ENCODE data around the gene FAM174B.

Gene FAM174B

GRCh38 chr15:92664178-92664900 is 8.8 kb upstream of the FAM174B start:
- no peak for DNase-seq (ENCODE audit: low spot score)

GRCh38 chr15:92663250-92663951 is 7.8 kb upstream of the FAM174B start:
- no peak for DNase-seq (ENCODE audit: low spot score)

- no peak for DNase-seq (ENCODE audit: low spot score)
Measured at GRCh38 chr15:92662762-92663161, 7.2 kb upstream of the FAM174B start.

- no peak for DNase-seq (ENCODE audit: low spot score)
Measured at GRCh38 chr15:92661956-92662355, 6.4 kb upstream of the FAM174B start.

DNA sequence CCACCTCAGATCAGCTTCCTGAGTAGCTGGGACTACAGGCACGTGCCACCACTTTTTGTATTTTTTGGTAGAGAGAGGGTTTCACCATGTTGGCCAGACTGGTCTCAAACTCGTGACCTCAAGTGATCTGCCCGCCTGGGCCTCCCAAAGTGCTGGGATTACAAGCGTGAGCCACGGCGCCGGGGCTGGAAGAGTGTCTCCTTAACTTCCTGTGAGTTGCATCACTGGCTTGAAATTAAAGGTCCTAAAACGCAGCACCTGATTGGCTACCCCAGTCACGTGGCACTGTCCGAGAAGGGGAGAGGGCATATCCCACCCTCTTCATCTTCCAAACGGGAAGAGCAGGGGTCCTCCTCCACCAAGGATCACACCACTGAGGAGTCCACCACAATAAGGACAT is 5.5 kb upstream of the FAM174B start:
- no peak for DNase-seq (ENCODE audit: low spot score)

GRCh38 chr15:92657486-92657885 is 1.9 kb upstream of the FAM174B start:
- DNase-seq (ENCODE audit: low spot score): no peak

DNA sequence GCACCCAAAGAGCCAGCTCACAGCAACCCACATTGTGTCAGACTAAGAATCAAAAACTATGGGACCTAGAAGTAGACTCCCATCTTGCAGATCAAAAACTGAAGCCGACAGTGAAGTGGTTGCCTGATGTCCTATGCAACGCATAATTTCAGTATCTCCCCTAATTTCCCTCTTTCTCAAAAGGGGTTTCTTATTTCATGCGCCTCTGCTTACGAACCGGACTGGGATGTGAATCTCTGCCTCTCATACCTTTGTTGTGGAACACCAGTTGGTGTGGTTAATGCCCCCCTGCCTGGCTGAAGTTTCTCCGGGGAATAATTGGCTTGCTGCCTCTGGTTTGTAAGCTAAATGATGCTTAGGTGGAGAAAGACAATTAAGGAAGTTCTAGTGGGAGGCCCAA is 514 bp upstream of the FAM174B start:
- DNase-seq (ENCODE audit: low spot score): no peak

- DNase-seq (ENCODE audit: low spot score): no peak
Measured at GRCh38 chr15:92654662-92655061, 913 bp downstream of the FAM174B start.

GRCh38 chr15:92653836-92654539 is 1.6 kb downstream of the FAM174B start:
- peak; percentile 28 for DNase-seq (ENCODE audit: low spot score)

DNA sequence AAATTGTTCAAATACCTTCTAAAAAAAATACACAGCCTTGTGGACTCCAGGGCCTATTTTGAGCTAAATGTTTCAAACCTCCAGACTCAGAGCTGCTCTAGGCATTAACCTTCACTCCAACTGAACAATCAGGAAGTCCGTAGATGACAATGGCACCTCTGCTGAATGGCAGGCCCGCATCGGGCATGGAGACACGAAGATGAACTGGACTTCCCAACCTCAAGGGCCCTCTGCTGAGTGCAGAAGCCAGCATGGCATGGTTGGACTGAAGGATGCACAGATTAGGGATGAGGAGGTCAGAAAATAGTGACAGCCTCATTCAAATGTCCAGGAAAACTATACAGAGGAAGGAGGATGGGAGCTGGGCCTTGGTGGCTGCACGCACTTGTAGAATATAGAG is 2.2 kb downstream of the FAM174B start:
- no peak for DNase-seq (ENCODE audit: low spot score)

GRCh38 chr15:92652576-92652966 is 3.0 kb downstream of the FAM174B start:
- DNase-seq (ENCODE audit: low spot score): no peak

DNA sequence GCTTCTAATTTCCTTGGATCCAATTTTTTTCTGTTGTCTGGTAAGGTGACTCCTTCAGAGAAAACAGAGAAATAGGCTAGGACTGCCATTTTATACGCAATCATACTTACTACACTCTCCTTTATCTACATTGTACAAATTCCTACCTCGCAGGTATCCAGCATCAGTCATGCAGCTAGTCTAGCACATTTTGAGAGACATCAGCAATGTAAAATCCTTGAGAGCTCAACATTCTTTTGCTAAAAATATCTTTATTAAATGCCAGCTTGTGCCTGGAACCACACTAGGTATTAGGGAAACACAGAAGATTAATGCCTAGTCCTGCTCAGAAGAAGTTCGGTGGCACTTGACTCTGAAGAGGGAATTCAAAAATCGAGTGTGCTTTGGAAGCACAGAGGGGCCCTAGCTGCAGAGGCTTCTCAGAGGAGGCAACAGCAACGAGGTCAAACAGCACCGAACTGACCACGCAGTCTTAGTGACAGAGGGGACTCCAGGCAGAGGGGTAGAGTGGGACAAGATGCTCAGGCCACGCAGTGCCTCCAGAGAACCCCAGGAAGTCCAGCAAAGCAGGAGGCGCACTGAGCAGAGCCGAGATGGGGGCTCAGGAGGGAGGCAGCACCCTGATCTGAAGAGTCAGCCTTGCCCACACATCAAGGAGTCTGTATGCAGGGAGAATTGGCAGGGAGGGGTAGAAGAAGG is 3.5 kb downstream of the FAM174B start:
- no peak for DNase-seq (ENCODE audit: low spot score)

- no peak for DNase-seq (ENCODE audit: low spot score)
Measured at GRCh38 chr15:92650966-92651365, 4.6 kb downstream of the FAM174B start.

DNA sequence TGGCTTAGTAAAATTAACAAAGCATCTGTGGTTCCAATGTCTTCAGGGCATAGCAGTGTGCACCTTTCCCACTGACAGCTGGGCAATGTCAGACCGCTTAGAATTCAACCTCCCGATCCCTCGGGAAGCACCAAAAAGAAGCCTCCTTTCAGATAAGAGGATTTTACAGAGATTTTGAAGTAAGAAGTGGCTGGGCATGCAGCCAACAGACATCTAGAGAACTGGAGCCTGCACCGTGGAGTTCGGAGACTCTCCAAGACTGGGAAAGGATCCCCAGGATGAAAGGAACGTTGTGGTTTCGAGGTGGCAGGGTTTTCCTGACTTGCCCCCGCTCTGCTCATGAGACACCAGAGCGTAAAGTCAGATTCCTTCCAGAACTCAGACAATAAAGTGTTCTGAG is 5.3 kb downstream of the FAM174B start:
- DNase-seq (ENCODE audit: low spot score): no peak

- DNase-seq (ENCODE audit: low spot score): no peak
Measured at GRCh38 chr15:92648190-92648875, 7.2 kb downstream of the FAM174B start.

- no peak for DNase-seq (ENCODE audit: low spot score)
Measured at GRCh38 chr15:92647467-92648163, 8.0 kb downstream of the FAM174B start.

DNA sequence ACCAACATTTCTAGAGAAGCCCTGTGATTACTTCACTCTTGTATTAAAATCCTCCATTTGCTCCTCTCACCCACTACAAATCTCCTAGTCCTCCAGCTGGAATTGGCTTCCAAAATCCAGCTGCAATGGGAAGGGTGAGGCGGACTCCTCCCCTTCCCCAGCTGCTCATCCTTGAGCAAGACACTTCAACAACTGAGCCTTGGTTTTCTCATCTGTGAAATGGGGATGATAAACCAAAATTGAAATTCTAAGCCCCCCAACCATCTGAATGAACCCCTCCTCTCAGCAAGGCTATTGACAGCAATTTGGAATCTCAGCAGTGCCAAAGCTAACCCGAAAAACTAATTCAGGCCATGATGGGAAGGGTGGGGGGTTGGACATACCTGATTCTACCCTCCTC is 9.4 kb downstream of the FAM174B start:
- DNase-seq (ENCODE audit: low spot score): no peak

DNA sequence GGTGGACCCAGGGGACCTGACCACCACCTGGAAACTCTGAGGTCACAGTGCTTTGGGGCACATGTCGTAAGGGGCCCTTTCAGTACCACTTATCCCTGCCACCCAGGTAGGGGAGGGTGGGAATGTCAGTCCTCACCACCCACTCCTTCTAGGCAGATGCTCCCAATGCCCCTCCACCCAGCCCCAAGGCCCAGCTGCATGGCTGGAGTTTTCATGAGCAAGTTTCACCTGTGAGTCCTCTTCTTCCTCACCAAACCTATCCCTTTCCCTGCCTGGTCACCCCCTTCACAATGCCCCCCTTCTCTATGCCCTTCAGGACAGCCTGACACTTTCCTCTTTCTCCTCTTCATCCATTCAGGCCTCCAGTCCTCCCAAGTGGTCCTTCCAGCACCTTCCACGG is 9.8 kb downstream of the FAM174B start:
- DNase-seq (ENCODE audit: low spot score): no peak

DNA sequence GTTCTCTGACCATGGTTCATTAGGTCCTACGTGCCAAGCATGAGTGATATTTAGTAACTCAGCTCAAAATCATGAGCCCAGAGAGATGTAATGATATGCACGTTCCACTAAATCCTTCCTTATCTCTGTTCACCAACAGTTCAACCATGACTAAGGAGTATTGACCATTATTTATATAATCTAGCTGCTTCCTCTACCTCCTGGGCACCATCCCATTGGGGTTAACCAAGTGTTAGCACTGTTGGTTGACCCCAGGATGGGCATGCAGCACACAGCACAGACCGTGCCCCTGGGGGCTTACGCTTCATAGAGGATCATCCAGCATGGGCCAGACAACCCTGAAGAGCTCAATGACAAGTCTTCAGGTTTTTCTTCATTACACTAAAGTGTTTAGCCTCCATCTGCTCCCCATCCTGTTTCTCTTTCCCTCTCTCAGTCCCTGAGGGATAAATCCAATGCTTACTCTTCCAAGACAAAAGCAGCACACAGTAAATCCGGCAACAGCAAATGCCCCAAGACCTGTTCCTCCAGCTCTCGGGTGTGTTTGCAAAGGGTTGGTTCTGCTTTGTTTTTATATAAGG is 10.4 kb downstream of the FAM174B start:
- no peak for DNase-seq (ENCODE audit: low spot score)

- DNase-seq (ENCODE audit: low spot score): no peak
Measured at GRCh38 chr15:92643849-92644815, 11.4 kb downstream of the FAM174B start.

Data from SW480 (cell line).